Measurements from ENCODE around the gene PCDHGB3.

DNA sequence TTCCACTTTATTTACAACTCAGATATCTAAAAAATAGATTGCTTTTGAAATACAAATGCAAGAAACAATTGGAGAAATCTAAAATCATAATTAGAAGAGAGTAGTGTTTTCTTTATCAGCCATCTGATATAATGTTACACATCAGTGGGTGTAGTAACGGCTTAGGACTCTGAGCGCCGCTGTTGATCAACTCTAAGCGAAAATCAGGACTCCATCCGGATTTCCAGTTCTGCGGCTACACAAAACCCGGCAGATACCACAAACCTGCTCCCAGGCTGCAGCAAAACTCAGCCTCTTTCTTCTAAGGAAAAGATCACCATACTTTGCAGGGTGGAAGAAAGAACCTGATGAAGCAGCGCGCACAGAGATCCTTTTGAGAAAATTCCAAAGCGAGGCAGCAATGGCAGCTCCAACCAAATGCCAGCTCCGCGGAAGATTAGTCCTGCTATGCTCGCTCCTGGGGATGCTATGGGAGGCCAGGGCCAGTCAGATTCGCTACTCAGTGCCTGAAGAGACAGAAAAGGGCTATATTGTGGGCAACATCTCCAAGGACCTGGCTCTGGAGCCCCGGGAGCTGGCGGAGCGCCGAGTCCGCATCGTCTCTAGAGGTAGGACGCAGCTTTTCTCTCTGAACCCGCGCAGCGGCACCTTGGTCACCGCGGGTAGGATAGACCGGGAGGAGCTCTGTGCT is 32.7 kb downstream of the PCDHGB3 start, which contains the start of gene PCDHGA9:
- TF ChIP-seq, protein P1, sequence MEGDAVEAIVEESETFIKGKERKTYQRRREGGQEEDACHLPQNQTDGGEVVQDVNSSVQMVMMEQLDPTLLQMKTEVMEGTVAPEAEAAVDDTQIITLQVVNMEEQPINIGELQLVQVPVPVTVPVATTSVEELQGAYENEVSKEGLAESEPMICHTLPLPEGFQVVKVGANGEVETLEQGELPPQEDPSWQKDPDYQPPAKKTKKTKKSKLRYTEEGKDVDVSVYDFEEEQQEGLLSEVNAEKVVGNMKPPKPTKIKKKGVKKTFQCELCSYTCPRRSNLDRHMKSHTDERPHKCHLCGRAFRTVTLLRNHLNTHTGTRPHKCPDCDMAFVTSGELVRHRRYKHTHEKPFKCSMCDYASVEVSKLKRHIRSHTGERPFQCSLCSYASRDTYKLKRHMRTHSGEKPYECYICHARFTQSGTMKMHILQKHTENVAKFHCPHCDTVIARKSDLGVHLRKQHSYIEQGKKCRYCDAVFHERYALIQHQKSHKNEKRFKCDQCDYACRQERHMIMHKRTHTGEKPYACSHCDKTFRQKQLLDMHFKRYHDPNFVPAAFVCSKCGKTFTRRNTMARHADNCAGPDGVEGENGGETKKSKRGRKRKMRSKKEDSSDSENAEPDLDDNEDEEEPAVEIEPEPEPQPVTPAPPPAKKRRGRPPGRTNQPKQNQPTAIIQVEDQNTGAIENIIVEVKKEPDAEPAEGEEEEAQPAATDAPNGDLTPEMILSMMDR (IDR thresholded peaks at IDR 0.05): peak; percentile 20; the same call in 1 of the 2 replicates
- TF ChIP-seq SIN3A (IDR thresholded peaks at IDR 0.05; ENCODE audit: borderline replicate concordance, insufficient read depth, low read depth, low read length): no peak
- no peak for TF ChIP-seq POLR2AphosphoS5 (IDR thresholded peaks at IDR 0.05; ENCODE audit: low read depth, low read length)
- TF ChIP-seq, protein P2, sequence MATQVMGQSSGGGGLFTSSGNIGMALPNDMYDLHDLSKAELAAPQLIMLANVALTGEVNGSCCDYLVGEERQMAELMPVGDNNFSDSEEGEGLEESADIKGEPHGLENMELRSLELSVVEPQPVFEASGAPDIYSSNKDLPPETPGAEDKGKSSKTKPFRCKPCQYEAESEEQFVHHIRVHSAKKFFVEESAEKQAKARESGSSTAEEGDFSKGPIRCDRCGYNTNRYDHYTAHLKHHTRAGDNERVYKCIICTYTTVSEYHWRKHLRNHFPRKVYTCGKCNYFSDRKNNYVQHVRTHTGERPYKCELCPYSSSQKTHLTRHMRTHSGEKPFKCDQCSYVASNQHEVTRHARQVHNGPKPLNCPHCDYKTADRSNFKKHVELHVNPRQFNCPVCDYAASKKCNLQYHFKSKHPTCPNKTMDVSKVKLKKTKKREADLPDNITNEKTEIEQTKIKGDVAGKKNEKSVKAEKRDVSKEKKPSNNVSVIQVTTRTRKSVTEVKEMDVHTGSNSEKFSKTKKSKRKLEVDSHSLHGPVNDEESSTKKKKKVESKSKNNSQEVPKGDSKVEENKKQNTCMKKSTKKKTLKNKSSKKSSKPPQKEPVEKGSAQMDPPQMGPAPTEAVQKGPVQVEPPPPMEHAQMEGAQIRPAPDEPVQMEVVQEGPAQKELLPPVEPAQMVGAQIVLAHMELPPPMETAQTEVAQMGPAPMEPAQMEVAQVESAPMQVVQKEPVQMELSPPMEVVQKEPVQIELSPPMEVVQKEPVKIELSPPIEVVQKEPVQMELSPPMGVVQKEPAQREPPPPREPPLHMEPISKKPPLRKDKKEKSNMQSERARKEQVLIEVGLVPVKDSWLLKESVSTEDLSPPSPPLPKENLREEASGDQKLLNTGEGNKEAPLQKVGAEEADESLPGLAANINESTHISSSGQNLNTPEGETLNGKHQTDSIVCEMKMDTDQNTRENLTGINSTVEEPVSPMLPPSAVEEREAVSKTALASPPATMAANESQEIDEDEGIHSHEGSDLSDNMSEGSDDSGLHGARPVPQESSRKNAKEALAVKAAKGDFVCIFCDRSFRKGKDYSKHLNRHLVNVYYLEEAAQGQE (IDR thresholded peaks at IDR 0.05; ENCODE audit: insufficient read depth in 1 of 2, low read depth in 2 of 2, low read length in 1 of 2): no peak
- no peak for TF ChIP-seq TCF7L2 (IDR thresholded peaks at IDR 0.05; ENCODE audit: low read depth, low read length)
